SH-SY5Y (cell line): Measurements from ENCODE around the gene ERCC2.

Experiments used
- GATA2 ChIP-seq: IDR thresholded peaks from 2 replicates; pipeline ENCODE4 v1.6.1; 2011; ENCODE audit warnings: mild to moderate bottlenecking, low read depth, low read length
- GATA3 ChIP-seq: IDR thresholded peaks from 2 replicates; pipeline ENCODE4 v1.6.1; 2011; ENCODE audit warnings: low read depth, mild to moderate bottlenecking, low read length, moderate library complexity

DNA sequence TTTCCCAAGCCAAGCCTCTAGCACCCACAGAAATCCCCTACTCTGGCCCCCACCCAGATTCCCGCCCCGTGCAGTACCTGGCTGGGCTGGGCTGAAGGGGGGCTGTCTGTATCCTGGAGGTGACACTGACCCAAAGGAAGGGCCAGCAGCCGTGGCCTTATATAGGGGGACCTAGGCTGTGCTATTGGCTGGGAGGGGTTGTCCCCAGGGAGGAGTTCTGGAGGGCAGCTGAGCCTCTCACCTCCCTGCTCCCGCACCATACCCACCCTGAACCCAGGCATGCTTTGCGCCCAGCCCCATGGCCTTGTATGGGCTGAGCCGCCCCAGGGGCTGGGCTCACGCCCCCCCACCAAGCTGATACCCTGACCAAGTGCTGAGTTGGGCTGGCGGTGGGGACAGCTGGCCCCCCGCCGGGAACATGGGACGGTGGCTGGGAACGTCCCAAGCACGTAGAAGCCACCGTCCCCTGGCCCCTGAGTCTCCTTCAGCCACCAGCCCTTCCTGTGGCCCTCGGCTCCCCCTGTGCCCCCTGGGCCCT lies 47.6 kb downstream of the ERCC2 start, which contains the start of gene CKM:
- TF ChIP-seq GATA2 (no peak), GATA3 (no peak)
